CD4-positive, alpha-beta memory T cell (primary cell): ENCODE data around the gene EFCC1. TPM values are rescaled to one million over a fixed set of nuclear protein-coding genes. Genes with fewer than 3 reads are reported as not detected.

Experiments
- CTCF ChIA-PET: fragments of 350-600 bp; sonication (Branson Sonifier 250); formaldehyde crosslinking; loops from one replicate; lab custom pipeline; 2021; ENCODE audit warnings: inconsistent platforms; ENCODE audit not compliant: partially characterized antibody; lab: Charles Lee
- POLR2A ChIA-PET: fragments of 350-600 bp; sonication (Branson Sonifier 250); formaldehyde crosslinking; loops from one replicate; lab custom pipeline; 2021; ENCODE audit not compliant: partially characterized antibody; lab: Charles Lee
- DNase-seq, 5 donors: peaks; one replicate each; pipeline versions ENCODE4 v3.0.0 to v3.0.0-alpha.2; 2020 to 2022; ENCODE audit warnings: mixed read lengths in 1 of 5
- H3K27ac ChIP-seq: one replicate; pipeline ENCODE4 v1.7.0; 2013; ENCODE audit warnings: low read depth, low read length
- H3K27me3 ChIP-seq: 2 replicates; pipeline ENCODE4 v1.7.0; 2013; ENCODE audit warnings: mild to moderate bottlenecking, low read length, moderate library complexity; ENCODE audit not compliant: insufficient read depth
- H3K36me3 ChIP-seq: 2 replicates; pipeline ENCODE4 v1.7.0; 2013; ENCODE audit warnings: mild to moderate bottlenecking, low read length, moderate library complexity; ENCODE audit not compliant: insufficient read depth
- H3K4me1 ChIP-seq: 2 replicates; pipeline ENCODE4 v1.7.0; 2013; ENCODE audit warnings: mild to moderate bottlenecking, low read length, moderate library complexity; ENCODE audit not compliant: insufficient read depth
- H3K4me3 ChIP-seq, 2 donors: one replicate each; pipeline ENCODE4 v1.7.0; 2013; ENCODE audit warnings: low read length in 2 of 2, mild to moderate bottlenecking in 1 of 2
- H3K9me3 ChIP-seq, 2 donors: one replicate each; pipeline ENCODE4 v1.7.0; 2013; ENCODE audit warnings: low read length in 2 of 2, control low read depth in 1 of 2; ENCODE audit not compliant: control insufficient read depth in 1 of 2
- H3K27ac Mint-ChIP-seq, 7 donors: one replicate each; pipeline ENCODE4 v1.8.0; 2020 to 2021; ENCODE audit warnings: mixed read lengths in 7 of 7, mild to moderate bottlenecking in 6 of 7, inconsistent platforms in 3 of 7, moderate library complexity in 3 of 7
- H3K27me3 Mint-ChIP-seq, 2 donors: one replicate each; pipeline ENCODE4 v1.8.0; 2020 to 2021; ENCODE audit warnings: mixed read lengths in 2 of 2
- H3K36me3 Mint-ChIP-seq, 2 donors: one replicate each; pipeline ENCODE4 v1.8.0; 2020 to 2021; ENCODE audit warnings: mixed read lengths in 2 of 2, inconsistent platforms in 1 of 2, mild to moderate bottlenecking in 1 of 2
- H3K4me1 Mint-ChIP-seq, 4 donors: one replicate each; pipeline ENCODE4 v1.8.0; 2020 to 2021; ENCODE audit warnings: mixed read lengths in 4 of 4, mild to moderate bottlenecking in 1 of 4
- H3K4me3 Mint-ChIP-seq, 8 donors: one replicate each; pipeline ENCODE4 v1.8.0; 2020 to 2021; ENCODE audit warnings: mixed read lengths in 8 of 8, mild to moderate bottlenecking in 7 of 8, moderate library complexity in 6 of 8, inconsistent platforms in 3 of 8
- H3K9me3 Mint-ChIP-seq, 8 donors: one replicate each; pipeline ENCODE4 v1.8.0; 2020 to 2021; ENCODE audit warnings: mixed read lengths in 8 of 8, mild to moderate bottlenecking in 5 of 8, inconsistent platforms in 3 of 8, moderate library complexity in 1 of 8
- intact Hi-C: fragments of 100-400 bp; cut with micrococcal nuclease; formaldehyde crosslinking; loops from one replicate; pipeline ENCODE4 v1.15.1; 2023
- polyA plus RNA-seq, 2 donors: library from polyadenylated mRNA; unstranded; fragments of 300-500 nt; fragmentation: Illumina TruSeq; gene quantifications; one replicate each; pipeline ENCODE4 v1.2.3, GENCODE V29; 2021
- total RNA-seq, 2 experiments: library from RNA; stranded (reverse); gene quantifications; one replicate each; pipeline ENCODE4 v1.2.3, GENCODE V29; 2021

Gene EFCC1
- total and polyA plus RNA-seq, 4 experiments from 2014 or later, result not detected

- Histone ChIP-seq H3K36me3 (no peaks in the 10 kb centered on the region), H3K27me3 (peaks cover 7% of the 10 kb centered on the region), H3K4me3 (no peak overlapping the region), H3K4me1 (peaks cover 9% of the 10 kb centered on the region), H3K27ac (no peak overlapping the region), H3K9me3 (no peaks in the 10 kb centered on the region)
- H3K36me3 Mint-ChIP-seq, result no peaks in the 10 kb centered on the region
- no peak overlapping the region for H3K4me3 Mint-ChIP-seq
- intact Hi-C loops, result no loop called here
- H3K27me3 Mint-ChIP-seq, result peaks cover 11 to 17% of the 10 kb centered on the region in 2 donors
- peaks cover 0 to 5% (median 0%) of the 10 kb centered on the region in 8 donors for H3K9me3 Mint-ChIP-seq
- ChIA-PET POLR2A (interaction anchor here (1.7 kb wide), 1 partner anchor 14 kb away, joined by 4 read pairs; no protein-coding TSS in a partner anchor), CTCF (interaction anchor here (0.9 to 4.8 kb wide), 2 partner anchors 13 kb away, joined by 3 to 32 read pairs; no protein-coding TSS in a partner anchor)
- DNase-seq, result no peak
- peaks cover 3 to 21% (median 10%) of the 10 kb centered on the region in 4 donors for H3K4me1 Mint-ChIP-seq
- peak overlapping the region in 1 of 7 donors; percentile 12 for H3K27ac Mint-ChIP-seq
Observed at GRCh38 chr3:129039271-129040038, 38.4 kb downstream of the EFCC1 start.

GRCh38 chr3:129040039-129040336, 38.9 kb downstream of the EFCC1 start:
- Mint-ChIP-seq H3K4me3 (no peak overlapping the region), H3K36me3 (no peaks in the 10 kb centered on the region), H3K9me3 (peaks cover 0 to 5% (median 0%) of the 10 kb centered on the region in 8 donors), H3K27me3 (peaks cover 11 to 17% of the 10 kb centered on the region in 2 donors), H3K4me1 (peaks cover 3 to 21% (median 10%) of the 10 kb centered on the region in 4 donors), H3K27ac (peak overlapping the region in 2 of 7 donors; percentile 12 to 64)
- intact Hi-C loops, result no loop called here
- Histone ChIP-seq H3K4me1 (peaks cover 9% of the 10 kb centered on the region), H3K36me3 (no peaks in the 10 kb centered on the region), H3K27me3 (peaks cover 7% of the 10 kb centered on the region), H3K4me3 (no peak overlapping the region), H3K9me3 (no peaks in the 10 kb centered on the region), H3K27ac (no peak overlapping the region)
- POLR2A ChIA-PET, result interaction anchor here (1.7 kb wide), 1 partner anchor 13 kb away, joined by 4 read pairs; no protein-coding TSS in a partner anchor
- CTCF ChIA-PET, result interaction anchor here (1.9 to 4.8 kb wide), 2 partner anchors 12 kb away, joined by 6 to 32 read pairs; no protein-coding TSS in a partner anchor
- no peak for DNase-seq

- intact Hi-C loops, result no loop called here
- peaks cover 7% of the 10 kb centered on the region for H3K27me3 ChIP-seq
- H3K4me1 ChIP-seq, result peaks cover 10% of the 10 kb centered on the region
- H3K9me3 ChIP-seq, result no peaks in the 10 kb centered on the region
- ChIA-PET POLR2A (interaction anchor here (1.7 kb wide), 1 partner anchor 13 kb away, joined by 4 read pairs; no protein-coding TSS in a partner anchor), CTCF (interaction anchor here (1.9 to 4.8 kb wide), 2 partner anchors 12 to 13 kb away, joined by 6 to 32 read pairs; no protein-coding TSS in a partner anchor)
- no peak overlapping the region for H3K27ac Mint-ChIP-seq
- H3K4me1 Mint-ChIP-seq, result peaks cover 3 to 13% (median 4%) of the 10 kb centered on the region in 4 donors
- peaks cover 0 to 5% (median 0%) of the 10 kb centered on the region in 8 donors for H3K9me3 Mint-ChIP-seq
- no peak overlapping the region for H3K4me3 ChIP-seq
- no peaks in the 10 kb centered on the region for H3K36me3 ChIP-seq
- peaks cover 11 to 17% of the 10 kb centered on the region in 2 donors for H3K27me3 Mint-ChIP-seq
- H3K36me3 Mint-ChIP-seq, result no peaks in the 10 kb centered on the region
- H3K4me3 Mint-ChIP-seq, result no peak overlapping the region
- DNase-seq, result no peak
- no peak overlapping the region for H3K27ac ChIP-seq
Observed at GRCh38 chr3:129040579-129041300, 39.6 kb downstream of the EFCC1 start.

GRCh38 chr3:129045675-129046036, 44.6 kb downstream of the EFCC1 start:
- ChIA-PET POLR2A (no interaction called here), CTCF (interaction anchor here (0.8 to 1.3 kb wide), 4 partner anchors 11 to 75 kb away, joined by 3 to 5 read pairs (median 3); no protein-coding TSS in a partner anchor)
- Mint-ChIP-seq H3K27me3 (peaks cover 4 to 12% of the 10 kb centered on the region in 2 donors), H3K4me1 (peaks cover 0 to 2% (median under 1%) of the 10 kb centered on the region in 4 donors), H3K27ac (no peak overlapping the region), H3K4me3 (peak overlapping the region; percentile 29 to 72 (median 52)), H3K9me3 (peaks cover 3 to 11% (median 5%) of the 10 kb centered on the region in 8 donors), H3K36me3 (peaks cover 0 to 4% of the 10 kb centered on the region in 2 donors)
- Histone ChIP-seq H3K27me3 (no peaks in the 10 kb centered on the region), H3K4me1 (peaks cover 5% of the 10 kb centered on the region), H3K4me3 (peak overlapping the region; percentile 17 to 26), H3K27ac (no peak overlapping the region), H3K36me3 (no peaks in the 10 kb centered on the region), H3K9me3 (no peaks in the 10 kb centered on the region)
- intact Hi-C loops, result no loop called here
- DNase-seq, result peak in 4 of 5 donors; percentile 22 to 34 (median 30)

- H3K27ac ChIP-seq, result no peak overlapping the region
- ChIA-PET POLR2A (interaction anchor here (0.9 kb wide), 1 partner anchor 203 kb away, joined by 4 read pairs; the partner anchor contains the start of gene COPG1), CTCF (interaction anchor here (0.8 to 1.3 kb wide), 2 partner anchors 19 to 73 kb away, joined by 3 to 5 read pairs; no protein-coding TSS in a partner anchor)
- H3K36me3 Mint-ChIP-seq, result peaks cover 0 to 4% of the 10 kb centered on the region in 2 donors
- no peak for DNase-seq
- peak overlapping the region in 1 of 2 donors; percentile 26 for H3K4me3 ChIP-seq
- intact Hi-C loops, result no loop called here
- H3K27me3 Mint-ChIP-seq, result peaks cover 4 to 12% of the 10 kb centered on the region in 2 donors
- peaks cover 0 to 2% (median under 1%) of the 10 kb centered on the region in 4 donors for H3K4me1 Mint-ChIP-seq
- no peaks in the 10 kb centered on the region for H3K9me3 ChIP-seq
- H3K27ac Mint-ChIP-seq, result no peak overlapping the region
- H3K36me3 ChIP-seq, result no peaks in the 10 kb centered on the region
- H3K9me3 Mint-ChIP-seq, result peaks cover 3 to 11% (median 5%) of the 10 kb centered on the region in 8 donors
- peaks cover 5% of the 10 kb centered on the region for H3K4me1 ChIP-seq
- no peaks in the 10 kb centered on the region for H3K27me3 ChIP-seq
- H3K4me3 Mint-ChIP-seq, result peak overlapping the region in 2 of 8 donors; percentile 48
Observed at GRCh38 chr3:129046037-129046731, 45.1 kb downstream of the EFCC1 start.

- POLR2A ChIA-PET, result interaction anchor here (0.9 kb wide), 1 partner anchor 203 kb away, joined by 4 read pairs; the partner anchor contains the start of gene COPG1
- peaks cover 2 to 12% of the 10 kb centered on the region in 2 donors for H3K27me3 Mint-ChIP-seq
- H3K4me3 Mint-ChIP-seq, result peak overlapping the region in 2 of 8 donors; percentile 15 to 39
Observed at GRCh38 chr3:129046732-129047552, 45.8 kb downstream of the EFCC1 start.

More at GRCh38 chr3:129046732-129047552, 45.8 kb downstream of the EFCC1 start:
- peak overlapping the region in 1 of 7 donors; percentile 70 for H3K27ac Mint-ChIP-seq
- peaks cover 0 to 4% of the 10 kb centered on the region in 2 donors for H3K36me3 Mint-ChIP-seq
- intact Hi-C loops, result no loop called here
- Histone ChIP-seq H3K9me3 (no peaks in the 10 kb centered on the region), H3K4me1 (peaks cover 5% of the 10 kb centered on the region), H3K27me3 (no peaks in the 10 kb centered on the region), H3K4me3 (no peak overlapping the region), H3K27ac (no peak overlapping the region), H3K36me3 (no peaks in the 10 kb centered on the region)
- DNase-seq, result no peak
- H3K9me3 Mint-ChIP-seq, result peaks cover 3 to 11% (median 5%) of the 10 kb centered on the region in 8 donors
- CTCF ChIA-PET, result interaction anchor here (0.8 to 8.6 kb wide), 3 partner anchors 20 to 200 kb away, joined by 3 to 233 read pairs (median 5); partner anchors contain the start of gene COPG1
- peaks cover 0 to 2% (median under 1%) of the 10 kb centered on the region in 4 donors for H3K4me1 Mint-ChIP-seq
